Mononuclear cell (primary cell): ENCODE measurements around the gene XYLT1. TPM values are rescaled to one million over a fixed set of nuclear protein-coding genes. Genes with fewer than 3 reads are reported as not detected.
A peak's percentile ranks its signal among the peaks of the same experiment; 100 is the strongest.

Experiments
- H3K27me3 ChIP-seq: 2 replicates; pipeline ENCODE4 v1.6.0; 2011; ENCODE audit warnings: low read length, control low read depth; ENCODE audit not compliant: insufficient read depth
- H3K4me1 ChIP-seq: 2 replicates; pipeline ENCODE4 v1.5.1; 2011; ENCODE audit warnings: mild to moderate bottlenecking, low read length, control low read depth; ENCODE audit not compliant: insufficient read depth
- H3K4me3 ChIP-seq: 2 replicates; pipeline ENCODE4 v1.5.1; 2011; ENCODE audit warnings: mild to moderate bottlenecking, low read length, moderate library complexity
- H3K9me3 ChIP-seq: 2 replicates; pipeline ENCODE4 v1.5.1; 2011; ENCODE audit warnings: low read depth, mild to moderate bottlenecking, control low read depth, low read length
- total RNA-seq: library from RNA; depleted of rRNA; stranded (reverse); fragments of >200 nt; gene quantifications from one replicate; pipeline ENCODE4 v1.2.3, GENCODE V29; 2012

XYLT1 gene
- total RNA-seq, 1 donor = 19.4 TPM

- H3K27me3 ChIP-seq = no peaks in the 10 kb centered on the region
- no peak overlapping the region for H3K4me3 ChIP-seq
- peaks cover 78% of the 10 kb centered on the region for H3K4me1 ChIP-seq
- H3K9me3 ChIP-seq = no peaks in the 10 kb centered on the region
These were observed 96.0 kb downstream of the XYLT1 start for GRCh38 chr16:17374668-17375255.

- Histone ChIP-seq H3K9me3 (no peaks in the 10 kb centered on the region), H3K27me3 (no peaks in the 10 kb centered on the region), H3K4me3 (no peak overlapping the region), H3K4me1 (peaks cover 78% of the 10 kb centered on the region)
These were observed 97.2 kb downstream of the XYLT1 start for GRCh38 chr16:17373533-17373932.

GRCh38 chr16:17372386-17372785, 98.4 kb downstream of the XYLT1 start:
- Histone ChIP-seq H3K9me3 (no peaks in the 10 kb centered on the region), H3K27me3 (no peaks in the 10 kb centered on the region), H3K4me3 (no peak overlapping the region), H3K4me1 (peaks cover 78% of the 10 kb centered on the region)

- Histone ChIP-seq H3K4me1 (peaks cover 78% of the 10 kb centered on the region), H3K9me3 (no peaks in the 10 kb centered on the region), H3K4me3 (no peak overlapping the region), H3K27me3 (no peaks in the 10 kb centered on the region)
These were observed 99.5 kb downstream of the XYLT1 start for GRCh38 chr16:17371299-17371698.

- Histone ChIP-seq H3K4me1 (peaks cover 78% of the 10 kb centered on the region), H3K9me3 (no peaks in the 10 kb centered on the region), H3K4me3 (no peak overlapping the region), H3K27me3 (no peaks in the 10 kb centered on the region)
These were observed 100.0 kb downstream of the XYLT1 start for GRCh38 chr16:17370731-17371285.

DNA sequence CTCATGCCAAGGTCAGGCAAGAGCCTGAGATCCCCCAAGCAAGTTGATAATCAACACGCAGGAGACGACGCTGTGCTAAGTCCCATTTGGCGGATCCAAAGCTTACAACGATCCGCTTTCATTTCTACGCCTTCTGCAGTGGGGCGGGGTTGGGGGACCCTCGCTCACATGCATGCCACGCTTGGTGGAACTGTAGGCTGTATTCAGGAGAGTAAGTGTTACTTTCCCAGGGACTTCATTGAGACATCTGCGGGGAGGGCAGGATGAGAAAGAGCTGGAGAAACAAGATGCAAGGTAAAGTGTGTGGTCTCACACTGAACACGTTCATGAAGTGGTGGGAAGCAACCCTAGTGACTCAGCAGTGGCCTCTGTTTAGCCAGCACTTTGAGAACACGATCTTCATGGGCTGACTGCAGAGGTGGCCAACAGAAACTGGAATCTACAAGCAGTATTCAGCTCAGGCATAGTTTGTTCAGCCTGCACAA, 100.5 kb downstream of the XYLT1 start:
- Histone ChIP-seq H3K4me1 (peaks cover 78% of the 10 kb centered on the region), H3K27me3 (no peaks in the 10 kb centered on the region), H3K4me3 (no peak overlapping the region), H3K9me3 (no peaks in the 10 kb centered on the region)

- H3K4me1 ChIP-seq = peaks cover 79% of the 10 kb centered on the region
- peak overlapping the region; percentile 37 for H3K4me3 ChIP-seq
- H3K9me3 ChIP-seq = no peaks in the 10 kb centered on the region
- H3K27me3 ChIP-seq = no peaks in the 10 kb centered on the region
These were observed 101.1 kb downstream of the XYLT1 start for GRCh38 chr16:17369421-17370222.

GRCh38 chr16:17368951-17369350, 101.8 kb downstream of the XYLT1 start:
- H3K9me3 ChIP-seq = no peaks in the 10 kb centered on the region
- no peaks in the 10 kb centered on the region for H3K27me3 ChIP-seq
- peaks cover 85% of the 10 kb centered on the region for H3K4me1 ChIP-seq
- H3K4me3 ChIP-seq = peak overlapping the region; percentile 37

GRCh38 chr16:17368446-17368845, 102.3 kb downstream of the XYLT1 start:
- Histone ChIP-seq H3K4me3 (no peak overlapping the region), H3K27me3 (no peaks in the 10 kb centered on the region), H3K9me3 (no peaks in the 10 kb centered on the region), H3K4me1 (peaks cover 90% of the 10 kb centered on the region)

DNA sequence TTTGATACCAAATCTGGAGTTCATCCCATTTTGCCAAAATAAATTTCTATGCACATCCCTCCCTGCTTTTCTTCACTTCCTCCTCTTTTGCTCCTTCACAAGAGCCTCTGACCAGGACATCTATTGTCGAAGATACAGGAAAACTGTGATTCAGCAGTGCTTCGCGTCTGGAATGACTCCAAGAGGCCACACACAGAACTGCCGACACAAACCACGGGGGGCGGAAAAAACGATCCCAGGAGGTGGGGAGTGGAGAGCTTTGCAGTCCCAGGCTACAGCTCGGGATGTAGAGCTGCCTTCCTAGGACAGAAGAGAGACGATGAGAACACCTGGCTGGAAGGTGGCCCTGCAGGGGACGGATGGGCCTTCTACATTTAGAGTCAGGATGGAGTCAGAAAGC, 102.8 kb downstream of the XYLT1 start:
- no peaks in the 10 kb centered on the region for H3K9me3 ChIP-seq
- no peak overlapping the region for H3K4me3 ChIP-seq
- peaks cover 95% of the 10 kb centered on the region for H3K4me1 ChIP-seq
- no peaks in the 10 kb centered on the region for H3K27me3 ChIP-seq

DNA sequence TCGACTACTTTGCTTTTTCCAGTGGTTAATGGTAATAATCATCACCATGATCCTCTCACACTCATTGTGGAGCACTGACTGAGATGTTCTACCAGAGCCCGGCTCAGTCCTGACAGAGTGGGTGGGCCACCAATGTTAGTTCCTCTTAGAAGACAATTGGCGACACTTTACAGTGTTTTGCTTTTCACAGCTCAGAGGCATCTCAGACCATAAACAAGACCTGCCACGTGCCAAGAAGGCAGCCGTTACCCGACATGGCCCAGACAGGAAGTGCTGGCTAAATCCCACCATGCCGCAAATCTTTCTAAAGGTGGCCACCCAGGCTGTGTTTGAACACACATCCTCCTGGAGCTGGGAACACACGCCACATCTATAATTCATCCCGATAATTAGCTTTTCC, 103.7 kb downstream of the XYLT1 start:
- Histone ChIP-seq H3K4me3 (no peak overlapping the region), H3K4me1 (peaks cover 97% of the 10 kb centered on the region), H3K9me3 (no peaks in the 10 kb centered on the region), H3K27me3 (no peaks in the 10 kb centered on the region)

GRCh38 chr16:17366299-17366961, 104.3 kb downstream of the XYLT1 start:
- Histone ChIP-seq H3K9me3 (no peaks in the 10 kb centered on the region), H3K4me3 (no peak overlapping the region), H3K4me1 (peaks cover 93% of the 10 kb centered on the region), H3K27me3 (no peaks in the 10 kb centered on the region)

GRCh38 chr16:17365591-17366298, 105.0 kb downstream of the XYLT1 start:
- Histone ChIP-seq H3K4me3 (no peak overlapping the region), H3K4me1 (peaks cover 93% of the 10 kb centered on the region), H3K9me3 (no peaks in the 10 kb centered on the region), H3K27me3 (no peaks in the 10 kb centered on the region)

DNA sequence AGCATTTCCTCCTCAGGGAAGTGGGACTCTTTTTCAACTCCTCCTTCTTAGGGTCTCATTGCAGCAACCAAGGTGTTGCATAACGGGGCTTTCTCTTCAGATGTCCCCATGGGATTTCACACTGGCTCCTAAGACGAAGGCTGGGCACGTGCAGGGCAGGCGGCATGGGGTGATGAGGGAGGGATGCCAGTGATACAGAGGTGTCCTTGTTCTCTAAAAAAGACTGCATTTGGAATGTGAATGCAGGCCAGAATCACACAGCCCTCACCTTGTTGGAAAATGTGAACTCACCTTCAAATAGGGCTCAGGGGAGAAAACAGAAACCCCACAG, 105.6 kb downstream of the XYLT1 start:
- no peaks in the 10 kb centered on the region for H3K9me3 ChIP-seq
- H3K4me3 ChIP-seq = no peak overlapping the region

More for the DNA sequence above, 105.6 kb downstream of the XYLT1 start:
- Histone ChIP-seq H3K27me3 (no peaks in the 10 kb centered on the region), H3K4me1 (peaks cover 93% of the 10 kb centered on the region)
